ENCODE data around the gene SNX32.
"Not testable (repeated sequence)": the region's sequence is repeated elsewhere in the genome, so short reads cannot be mapped to it uniquely, and the experiment has no call there.

SNX32 gene

GRCh38 chr11:65890324-65891218, 56.8 kb downstream of the SNX32 start, which contains the start of gene CCDC85B:
Gene CCDC85B, plus strand, starts transcription at chr11:65890673. Its CDS starts 111 bp downstream, at chr11:65890784.
- peak within 1 kb of the TSS; percentile 88 for H3K27ac ChIP-seq
- TF ChIP-seq CTCF (conservative IDR thresholded peaks at IDR 0.05) (no peak; the same call in 1 of the 2 replicates), ZFX (IDR thresholded peaks at IDR 0.05) (peak; percentile 90; the same call in 1 of the 2 replicates)

GRCh38 chr11:65891219-65892136, 57.7 kb downstream of the SNX32 start:
- H3K27ac ChIP-seq: peak overlapping the region; percentile 88
- no peak for TF ChIP-seq ZFX (IDR thresholded peaks at IDR 0.05)
- TF ChIP-seq CTCF (conservative IDR thresholded peaks at IDR 0.05): no peak

- not testable (repeated sequence) for H3K27ac ChIP-seq
Measured at GRCh38 chr11:65892137-65892540, 58.4 kb downstream of the SNX32 start.

- H3K27ac ChIP-seq: no peak overlapping the region
- TF ChIP-seq ZFX (IDR thresholded peaks at IDR 0.05) (no peak), CTCF (conservative IDR thresholded peaks at IDR 0.05) (no peak)
Measured at GRCh38 chr11:65892661-65893317, 59.0 kb downstream of the SNX32 start.

- no peak overlapping the region for H3K27ac ChIP-seq
- no peak for TF ChIP-seq CTCF (conservative IDR thresholded peaks at IDR 0.05)
- no peak for TF ChIP-seq ZFX (IDR thresholded peaks at IDR 0.05)
Measured at GRCh38 chr11:65894034-65894591, 60.4 kb downstream of the SNX32 start.

- H3K27ac ChIP-seq: no peak overlapping the region
- TF ChIP-seq ZFX (IDR thresholded peaks at IDR 0.05) (no peak), CTCF (conservative IDR thresholded peaks at IDR 0.05) (no peak)
Measured at GRCh38 chr11:65895482-65895981, 61.8 kb downstream of the SNX32 start.

Measured in C4-2B (cell line).